ENCODE data around the gene SEMA3G. TPM values are rescaled to one million over a fixed set of nuclear protein-coding genes. Genes with fewer than 3 reads are reported as not detected.

The SEMA3G gene
- total RNA-seq, 1 donor from 2014 or later = 0.93 TPM

DNA sequence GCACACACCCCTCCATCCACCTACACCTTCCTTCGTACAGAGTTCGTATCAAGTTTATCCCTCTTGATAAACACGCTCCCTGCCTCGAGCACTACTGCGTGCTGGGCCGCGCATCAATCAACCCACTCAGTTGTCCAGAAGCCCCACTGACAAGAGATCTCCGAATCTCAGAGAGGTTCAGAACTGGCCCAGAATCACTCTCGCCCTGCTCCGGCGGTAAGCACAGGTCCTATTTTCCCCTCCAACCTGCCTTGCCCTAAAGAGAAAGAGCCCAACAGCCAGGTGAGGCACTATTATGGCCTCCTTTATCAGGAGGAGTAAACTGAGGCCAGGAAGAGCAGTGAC is 10.0 kb upstream of the SEMA3G start:
- no peak for ATAC-seq

GRCh38 chr3:52454250-52454937 is 9.5 kb upstream of the SEMA3G start:
- DNase-seq (ENCODE audit: low spot score) (no peak), ATAC-seq (no peak)

More for the DNA sequence above, 10.0 kb upstream of the SEMA3G start:
- DNase-seq (ENCODE audit: low spot score) = no peak

- ATAC-seq = no peak
- DNase-seq (ENCODE audit: low spot score) = no peak
Observed at GRCh38 chr3:52453496-52454249, 8.8 kb upstream of the SEMA3G start, which contains the start of gene TNNC1. Gene TNNC1 (minus strand): TSS chr3:52454041. CDS start chr3:52454015, 26 bp downstream.

GRCh38 chr3:52452570-52453221 is 7.8 kb upstream of the SEMA3G start:
- ATAC-seq (no peak), DNase-seq (ENCODE audit: low spot score) (no peak)

- ATAC-seq = no peak
- DNase-seq (ENCODE audit: low spot score) = no peak
Observed at GRCh38 chr3:52452126-52452525, 7.2 kb upstream of the SEMA3G start.

DNA sequence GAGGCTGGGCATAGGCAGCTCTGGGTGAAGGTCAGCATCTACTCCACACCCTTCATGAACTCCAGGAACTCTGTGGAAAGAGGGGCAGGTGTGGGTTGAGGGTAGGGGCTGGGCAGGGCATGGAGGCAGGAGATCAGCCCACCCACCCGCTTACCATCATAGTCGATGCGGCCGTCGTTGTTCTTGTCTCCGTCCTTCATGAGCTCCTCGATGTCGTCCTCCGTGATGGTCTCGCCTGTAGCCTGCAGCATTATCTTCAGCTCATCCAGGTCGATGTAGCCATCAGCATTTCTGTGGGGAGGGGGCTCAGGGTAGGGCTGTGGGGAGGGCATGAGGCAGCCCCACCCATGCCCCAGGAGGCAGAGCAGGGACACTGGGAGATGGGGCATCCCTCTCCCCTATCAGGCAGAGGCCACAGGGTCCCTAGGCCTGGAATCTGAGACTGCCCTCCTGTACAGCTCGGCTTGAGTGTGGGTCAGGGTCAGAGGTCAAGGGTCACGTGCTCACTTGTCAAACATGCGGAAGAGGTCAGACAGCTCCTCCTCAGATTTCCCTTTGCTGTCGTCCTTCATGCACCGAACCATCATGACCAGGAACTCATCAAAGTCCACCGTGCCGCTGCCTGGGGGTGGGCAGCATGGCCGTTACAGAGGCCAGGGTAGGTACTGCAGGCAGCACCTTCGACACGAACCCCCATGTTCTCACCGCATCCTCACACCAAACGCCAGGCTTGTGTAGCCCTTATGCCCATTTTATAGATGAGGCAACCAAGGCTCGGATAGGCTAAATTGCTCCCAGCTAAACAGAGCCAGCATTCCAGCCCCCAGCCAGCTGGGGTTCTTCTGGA is 6.6 kb upstream of the SEMA3G start:
- ATAC-seq (no peak), DNase-seq (ENCODE audit: low spot score) (no peak)

- DNase-seq (ENCODE audit: low spot score) (no peak), ATAC-seq (no peak)
Observed at GRCh38 chr3:52450489-52451236, 5.8 kb upstream of the SEMA3G start.

- ATAC-seq = no peak
- no peak for DNase-seq (ENCODE audit: low spot score)
Observed at GRCh38 chr3:52447512-52448355, 2.8 kb upstream of the SEMA3G start.

DNA sequence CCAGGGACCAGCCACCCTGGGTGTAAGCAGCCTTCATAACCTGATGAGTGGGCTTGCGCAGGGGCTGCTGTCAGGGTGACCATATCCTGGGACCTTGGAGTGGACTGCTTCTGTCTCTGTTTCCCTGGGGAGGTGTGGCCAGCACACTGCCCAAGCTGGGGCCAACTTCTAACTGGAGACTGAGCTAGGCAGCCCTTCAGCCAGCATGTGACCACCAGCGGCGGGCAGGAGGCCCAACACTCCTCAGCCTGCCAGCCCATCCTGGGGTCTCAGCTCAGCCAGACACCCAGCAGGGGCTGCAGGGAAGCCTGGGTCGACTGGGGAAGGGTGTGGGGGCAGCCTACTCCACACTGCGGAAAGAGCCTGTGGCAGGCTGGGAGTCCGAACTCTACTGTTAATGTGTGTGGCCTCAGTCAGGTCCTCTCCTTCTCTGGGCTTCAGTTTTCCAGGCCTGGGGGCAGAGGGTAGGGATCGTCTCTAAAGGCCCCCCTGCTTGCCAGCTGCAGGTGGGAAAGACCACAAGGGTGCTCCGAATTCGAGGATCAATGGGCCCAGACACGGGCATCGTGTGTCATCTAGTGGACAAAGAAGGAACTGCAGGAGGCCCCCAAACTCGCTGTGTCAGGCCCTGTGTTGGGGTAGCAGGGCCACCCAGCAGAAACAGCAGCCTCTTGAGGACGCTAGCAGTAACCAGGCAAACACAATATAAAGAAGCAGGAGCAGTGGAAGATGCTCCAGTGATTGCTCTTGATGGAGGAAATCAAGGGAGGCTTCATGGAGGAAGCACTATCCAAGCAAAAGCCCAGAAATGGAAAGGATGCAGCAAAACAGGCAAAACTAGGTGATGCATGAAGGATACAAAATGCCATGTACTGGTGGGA is 2.0 kb upstream of the SEMA3G start:
- DNase-seq (ENCODE audit: low spot score) (no peak), ATAC-seq (peak; percentile 62)

- ATAC-seq (no peak), DNase-seq (ENCODE audit: low spot score) (no peak)
Observed at GRCh38 chr3:52446042-52446441, 1.1 kb upstream of the SEMA3G start.

- ATAC-seq (no peak), DNase-seq (ENCODE audit: low spot score) (no peak)
Observed at GRCh38 chr3:52443791-52444687, 864 bp downstream of the SEMA3G start.

GRCh38 chr3:52443268-52443610 is 1.7 kb downstream of the SEMA3G start:
- ATAC-seq (no peak), DNase-seq (ENCODE audit: low spot score) (no peak)

- DNase-seq (ENCODE audit: low spot score) = no peak
- ATAC-seq = no peak
Observed at GRCh38 chr3:52442409-52443267, 2.3 kb downstream of the SEMA3G start.

- DNase-seq (ENCODE audit: low spot score) = no peak
- no peak for ATAC-seq
Observed at GRCh38 chr3:52441772-52442332, 3.1 kb downstream of the SEMA3G start.

DNA sequence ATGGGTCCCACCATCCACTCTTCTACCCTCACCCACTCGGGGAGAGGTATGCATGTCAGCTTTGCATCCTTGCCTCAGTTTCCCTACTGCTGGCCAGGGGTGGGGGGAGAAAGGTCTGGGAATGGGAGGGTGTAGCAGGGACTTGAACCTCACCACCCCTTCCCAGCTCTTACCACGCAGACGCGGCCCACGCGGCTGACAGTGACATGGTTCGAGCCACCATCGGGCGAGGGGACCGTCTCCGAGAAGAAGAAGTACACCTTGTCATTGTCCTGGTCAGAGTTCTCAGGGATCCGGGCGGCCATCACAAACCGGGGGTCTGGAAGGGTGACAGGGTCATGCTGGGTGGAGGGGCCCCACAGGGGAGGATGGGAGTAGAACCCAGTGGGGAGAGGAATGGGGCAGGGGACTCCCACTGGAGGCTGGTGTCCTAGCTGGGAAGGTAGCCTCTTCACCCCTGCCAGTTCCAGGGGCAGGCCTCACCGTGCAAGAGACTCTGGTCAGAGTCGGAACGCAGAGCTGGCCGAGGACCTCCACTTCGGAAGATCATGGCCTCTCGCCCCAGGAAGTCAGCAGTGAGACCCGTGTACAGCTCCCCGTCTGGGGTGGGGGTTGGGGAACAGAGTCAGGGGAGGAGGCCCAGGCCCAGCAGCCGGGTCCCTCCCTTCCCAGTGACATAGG is 3.7 kb downstream of the SEMA3G start:
- ATAC-seq = no peak
- no peak for DNase-seq (ENCODE audit: low spot score)

GRCh38 chr3:52440671-52441070 is 4.2 kb downstream of the SEMA3G start:
- no peak for ATAC-seq
- DNase-seq (ENCODE audit: low spot score) = no peak

All from left lobe of liver (tissue), 2 donors.